HUES48 (cell line): ENCODE data around the gene SDK1.
"Not testable (repeated sequence)": the region's sequence is repeated elsewhere in the genome, so short reads cannot be mapped to it uniquely, and the experiment has no call there.

Experiments
- H3K27ac ChIP-seq: one replicate; pipeline ENCODE4 v1.7.0; 2013; ENCODE audit warnings: low read depth, low read length, inconsistent platforms
- H3K27me3 ChIP-seq: 2 replicates; pipeline ENCODE4 v1.6.1; 2013; ENCODE audit warnings: mild to moderate bottlenecking, low read length; ENCODE audit not compliant: control insufficient read depth, insufficient read depth
- H3K36me3 ChIP-seq: 2 replicates; pipeline ENCODE4 v1.6.1; 2013; ENCODE audit warnings: low read length; ENCODE audit not compliant: control insufficient read depth, insufficient read depth
- H3K4me1 ChIP-seq: 2 replicates; pipeline ENCODE4 v1.6.1; 2013; ENCODE audit warnings: mild to moderate bottlenecking, low read length; ENCODE audit not compliant: control insufficient read depth, insufficient read depth
- H3K4me3 ChIP-seq: 2 replicates; pipeline ENCODE4 v1.5.1; 2013; ENCODE audit warnings: mild to moderate bottlenecking, low read depth, low read length
- H3K9ac ChIP-seq: 2 replicates; pipeline ENCODE4 v1.6.1; 2013; ENCODE audit warnings: mild to moderate bottlenecking, low read depth, low read length, moderate library complexity
- H3K9me3 ChIP-seq: 2 replicates; pipeline ENCODE4 v1.6.1; 2013; ENCODE audit warnings: low read length; ENCODE audit not compliant: control insufficient read depth, insufficient read depth

The SDK1 gene

GRCh38 chr7:4085937-4086691 is 785.1 kb downstream of the SDK1 start:
- no peaks in the 10 kb centered on the region for H3K27me3 ChIP-seq
- no peak overlapping the region for H3K27ac ChIP-seq
- no peaks in the 10 kb centered on the region for H3K4me1 ChIP-seq
- no peak overlapping the region for H3K9ac ChIP-seq
- no peak overlapping the region for H3K4me3 ChIP-seq
- H3K36me3 ChIP-seq = no peaks in the 10 kb centered on the region
- peaks cover 3% of the 10 kb centered on the region; the same call in 1 of the 2 replicates for H3K9me3 ChIP-seq

GRCh38 chr7:4086723-4087122 is 785.7 kb downstream of the SDK1 start:
- Histone ChIP-seq H3K36me3 (no peaks in the 10 kb centered on the region), H3K4me3 (no peak overlapping the region), H3K9ac (no peak overlapping the region), H3K9me3 (peaks cover 6% of the 10 kb centered on the region; the same call in 1 of the 2 replicates), H3K27ac (no peak overlapping the region), H3K27me3 (no peaks in the 10 kb centered on the region), H3K4me1 (no peaks in the 10 kb centered on the region)

GRCh38 chr7:4091767-4092166 is 790.7 kb downstream of the SDK1 start:
- Histone ChIP-seq H3K4me3 (no peak overlapping the region), H3K27ac (no peak overlapping the region), H3K36me3 (no peaks in the 10 kb centered on the region), H3K27me3 (no peaks in the 10 kb centered on the region), H3K9ac (no peak overlapping the region), H3K4me1 (no peaks in the 10 kb centered on the region), H3K9me3 (peaks cover 6% of the 10 kb centered on the region; the same call in 1 of the 2 replicates)

GRCh38 chr7:4093035-4093434 is 792.0 kb downstream of the SDK1 start:
- Histone ChIP-seq H3K9ac (no peak overlapping the region), H3K4me1 (no peaks in the 10 kb centered on the region), H3K4me3 (no peak overlapping the region), H3K9me3 (peaks cover 6% of the 10 kb centered on the region; the same call in 1 of the 2 replicates), H3K27me3 (no peaks in the 10 kb centered on the region), H3K27ac (no peak overlapping the region), H3K36me3 (no peaks in the 10 kb centered on the region)

GRCh38 chr7:4093483-4093882 is 792.4 kb downstream of the SDK1 start:
- H3K27ac ChIP-seq = no peak overlapping the region
- H3K9ac ChIP-seq = no peak overlapping the region
- H3K27me3 ChIP-seq = no peaks in the 10 kb centered on the region
- peaks cover 6% of the 10 kb centered on the region; the same call in 1 of the 2 replicates for H3K9me3 ChIP-seq
- no peak overlapping the region for H3K4me3 ChIP-seq
- no peaks in the 10 kb centered on the region for H3K36me3 ChIP-seq
- H3K4me1 ChIP-seq = no peaks in the 10 kb centered on the region

GRCh38 chr7:4094158-4094557 is 793.1 kb downstream of the SDK1 start:
- H3K9me3 ChIP-seq, H3K36me3 ChIP-seq, H3K4me3 ChIP-seq, H3K4me1 ChIP-seq, H3K27ac ChIP-seq, H3K9ac ChIP-seq, H3K27me3 ChIP-seq: not testable (repeated sequence)

GRCh38 chr7:4097001-4097609 is 796.1 kb downstream of the SDK1 start:
- Histone ChIP-seq H3K27me3 (no peaks in the 10 kb centered on the region), H3K9ac (no peak overlapping the region), H3K9me3 (no peaks in the 10 kb centered on the region), H3K36me3 (no peaks in the 10 kb centered on the region), H3K27ac (no peak overlapping the region), H3K4me1 (no peaks in the 10 kb centered on the region), H3K4me3 (no peak overlapping the region)

- Histone ChIP-seq H3K4me3 (no peak overlapping the region), H3K27me3 (no peaks in the 10 kb centered on the region), H3K27ac (no peak overlapping the region), H3K36me3 (no peaks in the 10 kb centered on the region), H3K9me3 (no peaks in the 10 kb centered on the region), H3K9ac (no peak overlapping the region), H3K4me1 (no peaks in the 10 kb centered on the region)
Observed at GRCh38 chr7:4098169-4098568, 797.1 kb downstream of the SDK1 start.

GRCh38 chr7:4099651-4100050 is 798.6 kb downstream of the SDK1 start:
- H3K9me3 ChIP-seq = no peaks in the 10 kb centered on the region
- no peak overlapping the region for H3K4me3 ChIP-seq
- no peaks in the 10 kb centered on the region for H3K27me3 ChIP-seq
- no peak overlapping the region for H3K27ac ChIP-seq
- H3K36me3 ChIP-seq = no peaks in the 10 kb centered on the region
- H3K9ac ChIP-seq = no peak overlapping the region
- 0 out of 2 replicates have a peak, but pooled peaks cover 3% of the 10 kb centered on the region for H3K4me1 ChIP-seq

- Histone ChIP-seq H3K4me1 (0 out of 2 replicates have a peak, but pooled peaks cover 3% of the 10 kb centered on the region), H3K9me3 (no peaks in the 10 kb centered on the region), H3K36me3 (no peaks in the 10 kb centered on the region), H3K4me3 (no peak overlapping the region), H3K27ac (no peak overlapping the region), H3K27me3 (no peaks in the 10 kb centered on the region), H3K9ac (no peak overlapping the region)
Observed at GRCh38 chr7:4100148-4100547, 799.1 kb downstream of the SDK1 start.

GRCh38 chr7:4100691-4101090 is 799.6 kb downstream of the SDK1 start:
- Histone ChIP-seq H3K4me3 (no peak overlapping the region), H3K9ac (no peak overlapping the region), H3K27me3 (no peaks in the 10 kb centered on the region), H3K27ac (no peak overlapping the region), H3K36me3 (no peaks in the 10 kb centered on the region), H3K4me1 (0 out of 2 replicates have a peak, but pooled peaks cover 3% of the 10 kb centered on the region), H3K9me3 (no peaks in the 10 kb centered on the region)
